ENCODE data around the gene C1orf198.
"Not testable (repeated sequence)": the region's sequence is repeated elsewhere in the genome, so short reads cannot be mapped to it uniquely, and the experiment has no call there.

Gene C1orf198

DNA sequence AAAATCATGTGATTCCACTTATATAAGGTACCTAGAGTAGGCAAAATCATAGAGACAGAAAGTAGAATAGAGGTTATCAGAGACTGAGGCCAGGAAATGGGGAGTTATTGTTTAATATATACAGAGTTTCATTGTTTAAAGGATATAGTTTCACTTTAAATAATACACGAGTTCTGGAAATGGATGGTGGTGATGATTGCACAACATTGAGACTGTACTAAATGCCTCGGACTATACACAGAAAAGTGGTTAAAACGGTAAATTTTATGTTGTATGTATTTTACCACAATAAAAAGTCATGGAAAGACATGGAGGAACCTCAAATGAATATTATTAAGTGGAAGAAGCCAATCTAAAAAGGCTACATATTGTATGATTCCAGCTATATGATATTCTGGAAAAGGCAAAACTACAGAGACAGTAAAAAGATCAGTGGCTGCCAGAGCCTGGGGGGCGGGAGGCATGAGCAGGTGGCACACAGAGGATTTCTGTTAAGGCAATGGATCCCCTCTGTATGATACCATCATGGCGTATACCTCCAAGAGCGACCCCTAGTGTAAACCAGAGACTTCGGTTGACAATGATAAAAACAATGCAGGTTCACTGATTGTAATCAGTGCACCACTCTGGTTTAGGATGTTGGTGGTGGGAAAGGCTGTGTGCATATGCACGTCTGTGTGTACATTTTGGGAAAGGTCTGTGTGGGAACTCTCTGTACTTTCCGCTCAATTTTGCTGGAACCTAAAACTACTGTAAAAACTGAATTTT lies 7.5 kb downstream of the C1orf198 start:
- no peak for DNase-seq (ENCODE audit: low spot score)

DNA sequence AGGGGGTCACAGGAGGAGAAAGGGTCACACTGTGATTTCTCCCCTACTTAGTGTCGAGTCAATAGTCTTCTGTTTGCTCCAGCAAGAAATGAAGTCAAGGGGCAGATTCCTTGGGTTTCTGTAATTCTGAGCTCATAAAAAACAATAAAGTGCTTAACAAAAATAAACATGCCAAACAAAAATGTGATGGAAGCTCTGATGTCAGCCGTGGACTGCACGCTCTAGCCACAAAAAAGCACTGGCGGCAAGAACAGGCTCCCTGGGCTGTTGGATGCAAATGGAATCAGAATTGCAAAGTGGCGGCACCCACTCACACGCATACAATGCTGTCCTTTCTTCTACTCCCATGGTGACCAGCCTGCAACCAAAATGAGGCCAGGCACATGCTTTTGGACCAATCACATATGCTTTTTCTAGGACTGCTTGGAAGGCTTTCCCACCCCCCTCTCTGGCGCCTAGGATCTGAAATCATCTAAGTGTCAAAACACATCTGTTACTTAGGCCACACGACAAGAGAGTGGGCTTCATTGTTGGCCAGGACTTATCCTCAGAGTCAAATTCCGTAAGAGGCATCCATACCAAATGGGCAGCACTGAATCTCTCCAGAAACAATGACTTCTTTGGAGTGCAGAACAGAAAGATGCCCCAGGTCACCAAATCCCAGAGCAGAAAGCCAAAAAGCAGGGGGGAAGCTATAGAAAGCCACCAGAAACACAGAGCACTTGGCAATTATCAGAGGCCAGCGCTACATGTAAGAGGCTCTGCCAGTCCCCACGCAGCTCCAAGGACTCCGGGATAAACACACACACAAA lies 9.2 kb downstream of the C1orf198 start:
- DNase-seq (ENCODE audit: low spot score): no peak

DNA sequence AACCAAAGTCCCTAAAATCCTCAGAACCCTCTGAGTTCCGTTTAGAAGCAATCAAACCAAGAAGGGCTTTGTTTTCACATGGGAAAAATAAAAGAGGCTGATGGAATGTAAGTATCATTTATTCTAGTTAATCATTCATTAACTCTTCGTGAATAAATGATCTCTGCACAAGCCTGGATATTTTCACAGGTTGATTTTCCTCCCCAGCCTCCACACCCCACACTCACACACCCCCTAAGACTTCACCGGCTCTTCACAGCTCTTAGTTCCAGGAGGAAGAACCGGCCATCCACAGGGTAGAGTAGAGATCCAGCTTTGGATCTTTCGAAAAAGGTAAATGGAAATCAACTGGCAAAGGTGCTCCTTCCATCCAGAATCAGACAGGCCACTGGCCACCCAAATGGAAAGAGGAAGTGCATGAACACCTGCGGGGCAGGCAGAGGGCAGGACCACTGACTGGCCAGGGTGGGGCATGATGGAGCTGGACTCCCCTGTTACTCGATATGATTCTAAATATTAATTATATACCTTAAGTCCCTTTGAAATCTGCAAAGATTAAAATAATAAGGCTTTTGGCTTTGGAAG lies 10.0 kb downstream of the C1orf198 start:
- DNase-seq (ENCODE audit: low spot score): no peak

DNA sequence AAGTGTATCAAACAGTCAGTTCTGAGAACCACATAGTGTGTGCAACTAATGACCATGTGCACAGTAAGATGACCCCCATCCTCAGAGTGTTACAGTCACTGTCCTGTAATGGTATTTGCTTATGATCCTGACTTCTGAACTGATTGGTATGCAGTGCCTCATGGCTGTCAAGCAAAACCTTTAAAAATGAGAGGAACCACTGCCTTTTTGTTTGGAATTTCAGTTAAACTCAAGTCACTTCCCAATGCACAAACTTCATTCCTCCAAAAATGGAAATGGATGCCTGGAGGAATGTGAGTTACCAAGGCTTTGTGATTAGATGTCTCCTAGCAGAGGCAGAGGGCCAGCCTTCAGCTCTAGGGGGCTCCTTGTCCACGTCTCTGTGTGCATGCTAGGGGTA lies 10.5 kb downstream of the C1orf198 start:
- no peak for DNase-seq (ENCODE audit: low spot score)

DNA sequence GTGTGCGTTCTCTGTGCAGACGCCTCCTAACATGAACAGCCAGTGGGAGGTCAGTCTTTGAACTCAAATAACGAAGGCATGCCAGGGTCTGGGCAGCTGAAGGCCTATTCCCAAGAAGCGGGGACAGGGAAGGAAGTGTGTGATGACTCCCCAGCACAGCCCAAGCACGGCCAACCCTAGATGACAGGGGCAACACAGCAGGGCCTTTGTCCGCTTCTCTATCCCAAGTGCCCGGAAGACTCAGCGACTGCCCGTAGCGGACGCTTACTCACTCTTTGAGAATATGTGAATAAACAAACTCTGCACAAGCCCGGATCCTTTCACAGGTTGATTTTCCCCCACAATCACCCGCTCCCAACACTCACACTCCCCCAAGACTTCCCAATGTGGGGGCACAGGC lies 11.2 kb downstream of the C1orf198 start:
- DNase-seq (ENCODE audit: low spot score): no peak

GRCh38 chr1:230855886-230856285 lies 12.4 kb downstream of the C1orf198 start:
- DNase-seq (ENCODE audit: low spot score): no peak

- DNase-seq (ENCODE audit: low spot score): no peak
Measured at GRCh38 chr1:230854423-230854822, 13.9 kb downstream of the C1orf198 start.

- DNase-seq (ENCODE audit: low spot score): no peak
Measured at GRCh38 chr1:230853731-230854130, 14.6 kb downstream of the C1orf198 start.

DNA sequence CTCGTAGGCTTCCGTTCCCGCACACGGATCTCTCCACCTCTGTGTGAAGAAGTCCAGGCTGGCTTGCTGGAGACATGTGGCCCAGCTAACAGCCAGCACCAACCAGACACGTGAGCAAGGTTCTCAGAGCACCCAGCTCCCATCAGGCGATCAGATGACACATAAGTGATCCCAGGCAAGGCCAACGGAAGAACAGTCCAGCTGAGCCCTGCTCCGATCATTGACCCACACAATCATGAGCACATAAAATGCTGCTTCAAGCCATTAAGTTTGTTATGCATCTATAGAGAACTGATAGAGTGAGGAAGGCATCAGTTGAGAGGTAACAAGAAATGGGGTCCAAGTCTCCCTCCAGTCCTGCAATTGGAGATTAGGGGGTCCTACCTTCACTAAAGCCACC lies 15.4 kb downstream of the C1orf198 start:
- DNase-seq (ENCODE audit: low spot score): no peak

GRCh38 chr1:230851291-230851691 lies 17.0 kb downstream of the C1orf198 start:
- DNase-seq (ENCODE audit: low spot score): no peak

- no peak for DNase-seq (ENCODE audit: low spot score)
Measured at GRCh38 chr1:230850547-230850946, 17.8 kb downstream of the C1orf198 start.

- no peak for DNase-seq (ENCODE audit: low spot score)
Measured at GRCh38 chr1:230849451-230850224, 18.7 kb downstream of the C1orf198 start.

DNA sequence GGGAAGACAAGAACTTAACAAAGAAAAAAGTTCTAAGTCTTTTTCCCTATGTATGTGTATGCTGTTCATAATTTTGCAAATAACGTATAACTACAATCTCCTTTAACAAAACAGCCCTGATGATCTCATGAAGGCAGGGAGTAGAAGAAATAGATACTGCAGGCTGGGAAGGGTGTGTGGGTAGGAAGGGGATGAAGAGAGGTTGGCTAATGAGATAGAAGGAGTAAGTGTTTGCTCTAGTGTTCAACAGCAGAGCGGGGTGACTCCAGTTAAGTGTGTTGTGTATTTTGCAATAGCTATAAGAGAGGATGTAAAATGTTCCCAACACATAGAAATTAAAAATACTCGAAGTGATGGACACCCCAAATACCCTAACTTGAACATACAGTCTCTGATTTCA lies 20.1 kb downstream of the C1orf198 start:
- no peak for DNase-seq (ENCODE audit: low spot score)

- DNase-seq (ENCODE audit: low spot score): not testable (repeated sequence)
Measured at GRCh38 chr1:230845184-230845583, 23.1 kb downstream of the C1orf198 start.

GRCh38 chr1:230844561-230844960 lies 23.8 kb downstream of the C1orf198 start:
- DNase-seq (ENCODE audit: low spot score): no peak

DNA sequence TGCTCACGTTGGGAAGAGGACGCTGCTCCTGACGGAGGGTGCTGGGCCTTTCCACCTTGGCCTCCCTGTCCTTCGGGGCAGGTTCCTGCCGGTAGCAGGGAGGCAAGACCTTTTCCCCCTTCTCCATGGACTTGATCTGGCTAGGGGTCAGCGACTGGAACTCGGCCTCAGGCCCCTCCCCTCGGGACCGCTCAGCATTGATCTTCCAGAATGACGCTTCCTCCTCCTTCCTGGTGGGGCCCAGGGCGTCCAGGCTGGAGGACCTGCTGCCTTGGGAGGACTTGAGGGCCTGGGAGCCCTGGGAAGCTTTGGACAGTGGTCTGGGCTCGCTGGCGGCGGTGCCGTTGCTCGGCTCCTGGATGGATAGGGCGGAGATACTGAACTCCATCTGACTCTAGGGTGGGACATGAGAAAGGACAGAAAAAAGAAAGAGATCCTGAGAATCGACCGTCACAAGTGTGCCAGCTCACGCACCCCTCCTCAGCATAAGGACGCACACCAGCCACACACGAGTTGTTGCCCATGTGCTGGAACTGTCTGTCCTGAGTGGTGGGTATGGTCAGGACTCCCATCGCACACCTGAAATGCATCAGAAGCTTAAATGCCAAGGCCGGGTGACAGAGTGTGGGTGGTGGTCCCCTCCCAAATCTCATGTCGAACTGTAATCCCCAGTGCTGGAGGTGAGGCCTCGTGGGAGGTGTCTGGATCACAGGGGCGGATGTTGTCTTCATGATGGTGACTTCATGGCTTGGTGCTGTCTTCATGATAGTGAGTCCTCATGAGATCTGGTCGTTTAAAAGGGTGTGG lies 24.6 kb downstream of the C1orf198 start:
- DNase-seq (ENCODE audit: low spot score): no peak

DNA sequence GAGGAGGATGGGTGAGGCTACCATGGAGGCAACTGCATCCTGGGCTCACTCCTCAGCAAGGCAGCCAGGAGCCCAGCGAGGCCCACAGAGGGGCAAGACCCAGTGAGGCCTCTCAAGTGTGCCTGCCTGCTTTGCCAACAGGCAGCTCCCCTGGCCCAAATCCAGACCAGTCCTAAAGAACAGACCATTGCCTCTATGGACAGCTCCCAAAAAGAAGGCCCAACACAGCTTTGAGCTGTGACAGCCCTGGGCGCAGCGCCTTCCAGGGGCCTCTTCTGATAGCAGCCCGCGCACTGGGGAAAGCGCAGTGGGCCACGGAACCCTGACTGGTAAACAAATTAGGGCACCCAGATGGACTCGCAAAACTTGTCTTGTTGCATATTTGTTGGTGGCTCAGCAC lies 25.5 kb downstream of the C1orf198 start:
- no peak for DNase-seq (ENCODE audit: low spot score)

GRCh38 chr1:230839173-230839572 lies 29.1 kb downstream of the C1orf198 start:
- DNase-seq (ENCODE audit: low spot score): no peak

GRCh38 chr1:230836793-230837192 lies 31.5 kb downstream of the C1orf198 start:
- no peak for DNase-seq (ENCODE audit: low spot score)

DNA sequence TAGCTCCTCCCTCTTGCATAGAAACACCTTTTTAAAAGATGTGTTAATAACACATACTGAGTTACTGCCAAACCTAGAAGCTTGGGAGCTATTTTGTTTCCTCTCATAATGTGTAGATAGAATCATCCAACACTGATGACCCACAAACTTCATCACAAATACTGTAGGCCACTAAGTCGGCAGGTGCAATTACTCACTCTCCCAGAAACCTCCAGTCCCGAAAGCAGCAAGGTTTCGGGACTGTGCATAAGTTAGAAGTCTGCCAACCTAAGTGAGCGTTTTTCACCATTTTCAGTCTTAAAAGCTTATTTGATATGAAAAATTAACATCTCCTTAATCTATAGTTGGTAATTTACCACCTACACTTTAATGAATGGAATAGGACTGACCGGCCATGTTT lies 32.0 kb downstream of the C1orf198 start:
- no peak for DNase-seq (ENCODE audit: low spot score)

DNA sequence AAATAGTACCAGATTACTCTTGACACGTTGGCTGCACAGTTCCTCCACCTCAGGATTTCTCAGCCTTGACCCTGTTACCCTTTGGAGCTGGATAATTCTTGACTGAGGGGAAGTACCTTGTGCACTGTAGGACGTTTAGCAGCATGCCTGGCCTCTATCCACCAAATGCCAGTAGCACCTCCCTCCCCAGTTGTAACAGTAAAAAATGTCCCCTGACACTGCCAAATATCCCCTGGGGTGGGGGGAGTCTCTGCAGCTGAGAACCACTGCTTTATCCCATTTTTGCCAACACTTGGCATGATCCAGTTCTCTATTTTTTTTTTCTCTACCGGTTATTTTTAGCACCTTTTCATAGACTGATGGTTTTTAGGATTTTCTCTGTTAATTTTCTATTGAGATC lies 34.0 kb downstream of the C1orf198 start:
- no peak for DNase-seq (ENCODE audit: low spot score)

Data from left forelimb (tissue), 1 donor.